GM21390 (cell line): ENCODE measurements around the gene HOXD4.

Source experiments
- ATAC-seq: cut with Tn5 transposase; IDR thresholded peaks from one replicate; pipeline ENCODE4 v1.9.1; 2021; ENCODE audit not compliant: unreplicated experiment

HOXD4 gene

DNA sequence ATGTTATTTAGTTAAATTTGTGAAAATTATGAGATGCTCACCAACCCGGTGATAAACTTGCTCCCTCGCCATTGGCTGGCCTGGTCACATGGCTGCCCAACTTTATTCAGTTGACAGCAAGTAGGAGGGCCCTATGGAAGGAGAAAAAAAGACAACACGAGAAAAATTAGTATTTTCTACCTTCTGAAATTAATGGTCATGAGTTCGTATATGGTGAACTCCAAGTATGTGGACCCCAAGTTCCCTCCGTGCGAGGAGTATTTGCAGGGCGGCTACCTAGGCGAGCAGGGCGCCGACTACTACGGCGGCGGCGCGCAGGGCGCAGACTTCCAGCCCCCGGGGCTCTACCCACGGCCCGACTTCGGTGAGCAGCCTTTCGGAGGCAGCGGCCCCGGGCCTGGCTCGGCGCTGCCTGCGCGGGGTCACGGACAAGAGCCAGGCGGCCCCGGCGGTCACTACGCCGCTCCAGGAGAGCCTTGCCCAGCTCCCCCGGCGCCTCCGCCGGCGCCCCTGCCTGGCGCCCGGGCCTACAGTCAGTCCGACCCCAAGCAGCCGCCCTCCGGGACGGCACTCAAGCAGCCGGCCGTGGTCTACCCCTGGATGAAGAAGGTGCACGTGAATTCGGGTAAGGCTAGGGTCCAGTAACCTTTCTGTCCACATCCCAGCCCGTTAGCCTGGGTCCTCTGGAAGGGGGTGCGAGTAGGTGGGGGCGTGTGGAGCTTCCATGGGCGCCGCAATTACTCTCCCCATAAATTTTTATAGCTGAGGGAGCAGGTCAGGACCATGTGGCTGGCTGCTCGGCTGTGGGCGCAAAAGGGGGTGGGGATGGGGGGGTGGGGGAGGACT, at the start of gene HOXD4:
TSS of gene HOXD4 (plus strand) at position 109 of the 846 bp plus-strand sequence. CDS start at position 193, 84 bp downstream.
- no peak for ATAC-seq

DNA sequence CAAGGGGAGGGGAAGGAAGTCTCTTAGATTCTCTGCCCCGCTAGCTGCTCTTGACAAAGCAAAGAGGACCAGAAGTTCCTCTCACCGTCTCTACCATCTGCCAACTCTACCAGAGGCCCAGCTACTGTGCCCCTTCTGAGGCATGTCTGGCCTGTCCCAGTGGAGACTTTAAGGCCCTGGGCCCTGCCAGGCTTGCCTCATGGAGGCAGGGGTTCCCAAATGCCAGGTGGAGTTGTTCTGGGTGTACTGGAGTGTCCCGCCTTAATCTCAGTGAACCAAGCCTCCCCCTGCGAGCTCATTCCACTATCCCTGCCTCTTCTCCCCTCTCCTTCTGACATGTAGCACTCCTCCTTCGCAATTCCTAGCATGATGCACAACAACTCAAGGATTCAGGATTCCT, 49.5 kb upstream of the HOXD4 start:
- no peak for ATAC-seq

DNA sequence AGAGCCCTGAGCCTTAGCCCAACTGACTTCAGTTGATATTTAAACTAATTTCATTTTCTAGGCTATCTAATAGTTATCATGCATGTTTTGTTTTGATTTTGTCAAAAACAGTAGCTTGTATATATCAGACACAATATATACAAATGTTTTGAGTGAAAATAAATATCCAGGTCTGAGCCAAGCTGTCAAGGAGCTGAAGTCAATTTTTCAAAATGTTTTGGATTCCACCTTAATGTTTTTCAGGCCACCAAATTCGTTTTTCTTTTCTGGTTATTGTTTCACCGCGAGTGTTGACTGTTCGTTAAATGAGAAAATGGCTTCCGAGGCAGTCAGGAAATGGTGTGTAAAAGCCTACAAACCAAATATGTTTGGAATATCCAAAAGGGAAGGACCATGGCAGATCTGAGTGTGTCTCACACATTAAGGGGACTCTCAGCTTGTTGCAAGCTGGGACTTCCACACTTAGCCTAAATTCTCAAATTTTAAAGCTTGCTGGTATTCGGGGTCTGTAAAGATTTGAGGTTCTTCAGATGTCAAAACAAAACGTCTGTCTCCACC, 49.0 kb upstream of the HOXD4 start:
- ATAC-seq, result no peak

DNA sequence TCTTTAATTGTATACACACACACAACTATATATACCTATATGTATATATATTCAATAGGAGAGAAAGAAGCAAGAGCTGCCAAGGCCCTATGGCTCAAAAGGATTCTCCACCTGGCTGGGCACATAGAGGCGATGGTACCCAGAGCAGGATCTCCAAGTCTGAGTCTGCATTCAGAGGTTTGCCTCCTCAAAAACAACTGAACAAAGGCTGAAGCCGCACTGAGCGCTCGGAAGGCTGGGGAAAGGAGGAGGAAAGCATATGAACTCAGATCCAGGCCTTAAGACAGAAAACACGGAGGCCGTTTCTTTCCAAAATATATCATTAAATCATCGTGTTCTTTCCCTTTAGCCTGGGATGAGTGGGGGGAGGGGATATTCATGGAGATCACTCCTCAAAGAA, 48.2 kb upstream of the HOXD4 start:
- no peak for ATAC-seq

DNA sequence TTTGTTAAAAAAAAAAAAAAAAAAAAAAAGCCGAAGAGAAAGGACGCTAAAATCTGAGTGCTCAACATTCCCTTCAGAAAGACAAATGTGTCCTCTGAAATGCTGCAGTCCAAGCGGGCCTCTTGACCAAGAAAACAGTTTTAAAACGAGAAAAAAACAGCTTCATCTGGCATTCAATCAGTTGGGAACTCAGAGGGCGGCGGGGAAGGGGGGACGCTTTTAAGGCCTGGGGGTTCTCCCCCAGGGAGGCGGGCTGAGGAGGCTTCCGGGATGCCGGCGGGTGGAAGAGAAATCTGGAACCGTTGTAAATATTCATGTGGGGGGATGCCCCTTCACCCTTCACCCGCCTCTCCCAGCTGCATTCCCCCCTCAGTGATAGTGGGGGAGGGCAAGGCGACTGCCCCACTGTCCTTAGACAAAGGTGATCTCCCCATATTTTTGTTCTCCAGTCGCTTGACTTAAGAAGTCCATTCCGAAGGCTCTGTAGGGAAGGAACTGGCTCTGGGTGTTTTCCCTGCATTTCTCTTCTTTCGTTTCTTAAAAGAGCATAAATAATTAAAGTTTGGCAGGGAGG, 47.5 kb upstream of the HOXD4 start:
- ATAC-seq, result no peak

DNA sequence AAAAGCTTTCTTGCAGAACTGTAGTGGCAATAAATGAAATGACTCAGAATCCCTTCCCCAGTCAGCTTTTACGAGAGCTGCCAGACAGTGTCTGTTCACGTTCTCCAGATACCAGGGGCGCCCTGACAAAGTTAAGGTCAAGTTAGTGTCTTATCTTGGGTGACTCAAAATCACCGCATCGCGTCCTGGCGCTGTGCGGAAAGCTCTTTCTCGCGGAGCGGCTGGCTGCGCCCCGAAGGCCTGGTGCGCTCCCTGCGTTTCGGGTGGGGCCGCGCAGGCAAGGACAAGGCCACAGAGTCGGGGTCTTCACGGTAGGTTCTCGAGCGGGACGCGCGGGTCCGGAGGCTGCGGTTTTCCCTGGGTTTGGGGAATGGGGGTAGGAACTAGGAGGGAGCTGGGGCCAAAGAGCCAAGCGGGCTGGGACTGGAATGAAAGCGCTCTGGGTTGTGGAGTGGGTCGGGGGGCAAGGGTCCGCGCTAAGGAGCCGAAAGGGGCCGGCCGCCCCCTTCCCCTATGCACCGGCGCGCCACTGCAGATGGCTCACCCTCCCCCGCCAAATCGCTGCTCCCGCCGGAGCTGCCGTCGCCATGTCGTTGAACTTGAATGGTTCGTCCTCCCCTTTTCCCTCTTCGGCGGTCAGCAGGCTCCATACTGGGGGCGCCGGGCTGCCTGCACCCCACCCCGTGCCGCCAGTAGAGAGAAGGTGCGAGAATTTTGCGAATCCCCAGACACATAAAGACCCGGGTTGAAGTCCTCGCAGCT, 46.9 kb upstream of the HOXD4 start:
- no peak for ATAC-seq

DNA sequence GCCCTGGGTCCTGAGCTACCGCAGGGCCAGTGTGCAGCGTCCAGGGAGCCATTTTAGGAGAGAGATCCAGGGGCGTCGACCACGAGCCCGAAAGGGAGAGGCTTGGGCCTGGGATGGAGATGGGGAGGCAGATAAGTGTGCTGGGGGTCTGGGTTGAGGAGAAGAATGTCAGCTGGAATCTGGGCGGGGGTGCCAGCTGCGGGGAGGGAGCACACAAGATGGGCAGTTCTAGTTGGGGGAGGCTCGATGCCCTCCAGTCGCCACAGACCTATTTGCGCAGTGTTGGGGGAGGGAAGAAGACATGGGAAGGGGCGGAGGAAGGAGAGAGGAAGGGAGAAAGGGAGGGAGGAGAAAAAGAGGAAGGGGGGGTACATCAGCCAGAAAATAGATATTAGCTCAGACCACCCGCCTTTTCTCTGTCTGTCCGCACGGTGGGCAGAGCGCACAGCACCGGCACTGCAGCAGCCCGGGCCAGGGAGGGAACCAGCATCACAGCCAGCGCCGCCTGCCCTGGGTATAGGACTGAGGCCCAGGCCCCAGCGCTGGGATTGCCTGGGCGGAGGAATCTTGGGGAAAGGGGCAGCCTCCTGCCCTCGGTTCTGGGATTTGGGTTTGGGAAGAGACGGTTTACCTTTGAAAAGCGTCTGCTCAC, 46.1 kb upstream of the HOXD4 start:
- ATAC-seq, result no peak

DNA sequence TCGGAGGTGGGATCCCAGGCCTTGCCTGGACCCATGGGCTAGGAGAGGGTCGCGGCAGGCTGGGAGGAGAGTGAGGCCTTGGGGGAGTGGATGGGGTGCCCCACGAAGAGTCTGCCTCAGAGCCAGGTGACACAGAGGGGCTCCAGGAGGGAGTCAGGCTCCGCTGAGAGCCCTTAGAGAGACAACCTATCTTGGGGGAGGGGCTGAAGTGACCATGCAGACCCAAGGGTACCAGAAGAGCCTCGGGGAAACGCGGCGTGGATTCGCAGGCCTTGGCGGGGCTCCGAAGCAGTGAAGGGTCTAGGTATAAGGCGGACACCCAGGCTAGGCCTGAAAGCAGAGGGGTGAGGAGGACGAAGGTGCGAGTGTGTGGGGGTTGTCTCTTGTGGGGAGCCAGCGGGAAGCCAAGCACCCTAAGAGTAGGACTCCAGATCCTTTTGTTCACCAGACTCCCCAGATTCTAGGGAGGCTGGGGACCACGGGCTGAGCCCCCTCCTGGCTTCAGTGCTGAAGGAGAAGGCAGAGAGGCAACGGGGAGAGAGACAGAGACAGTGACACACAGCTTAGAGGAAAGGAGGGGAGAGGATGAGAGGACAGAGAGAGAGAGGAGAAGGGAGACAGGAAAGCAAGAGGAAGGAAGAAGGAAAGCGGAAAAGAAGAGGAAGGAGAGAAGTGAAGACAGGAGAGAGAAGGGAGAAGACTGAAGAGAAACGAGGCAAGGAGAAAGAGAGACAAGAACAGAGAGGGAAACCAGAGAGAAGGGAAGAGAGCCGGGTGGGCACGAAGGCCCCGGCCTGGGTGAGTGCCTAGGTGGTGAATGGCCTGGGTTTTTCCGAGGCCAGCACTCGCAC, 45.4 kb upstream of the HOXD4 start:
- no peak for ATAC-seq

DNA sequence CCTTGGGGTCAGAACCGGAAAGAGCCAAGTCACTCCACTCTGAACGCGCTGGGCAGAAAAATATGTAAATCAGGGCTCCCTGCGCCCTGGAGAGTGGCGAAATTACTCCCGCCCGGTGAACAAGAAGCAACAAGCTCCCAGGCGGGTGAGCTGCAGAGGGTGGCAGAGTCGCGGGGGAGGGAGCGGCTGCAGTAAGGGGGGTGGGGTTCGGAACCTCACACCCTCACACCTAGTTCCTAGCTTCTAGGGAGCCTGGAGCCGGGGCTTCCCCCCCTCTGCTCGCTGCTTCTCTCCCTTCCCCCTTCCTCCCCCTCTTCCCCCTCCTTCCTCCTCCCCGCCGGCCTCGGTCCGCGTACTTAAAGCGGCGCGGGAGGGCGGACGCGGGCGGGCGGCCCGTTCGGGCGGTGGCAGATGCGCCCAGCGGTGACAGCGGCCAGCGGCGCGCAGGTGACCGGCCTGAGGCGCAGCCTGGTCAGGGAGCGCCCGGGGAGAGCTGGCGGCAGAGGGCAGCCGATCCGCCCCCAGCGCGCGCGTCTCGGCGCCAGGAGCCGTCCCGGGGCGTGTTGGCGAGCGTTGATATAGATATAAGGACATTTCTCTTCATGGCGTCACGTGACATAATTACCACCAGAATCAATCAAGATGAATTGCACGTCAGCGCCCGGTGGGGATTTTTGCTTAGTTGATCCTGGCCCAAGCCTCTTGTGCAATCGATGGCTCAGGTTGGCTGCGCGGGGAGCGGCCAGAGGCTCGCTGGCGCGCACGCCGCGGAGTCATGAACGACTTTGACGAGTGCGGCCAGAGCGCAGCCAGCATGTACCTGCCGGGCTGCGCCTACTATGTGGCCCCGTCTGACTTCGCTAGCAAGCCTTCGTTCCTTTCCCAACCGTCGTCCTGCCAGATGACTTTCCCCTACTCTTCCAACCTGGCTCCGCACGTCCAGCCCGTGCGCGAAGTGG, 44.5 kb upstream of the HOXD4 start, which contains the start of gene HOXD11:
TSS of gene HOXD11 (plus strand) at position 700 of the 959 bp plus-strand sequence. CDS start at position 776, 76 bp downstream.
- ATAC-seq, result no peak

DNA sequence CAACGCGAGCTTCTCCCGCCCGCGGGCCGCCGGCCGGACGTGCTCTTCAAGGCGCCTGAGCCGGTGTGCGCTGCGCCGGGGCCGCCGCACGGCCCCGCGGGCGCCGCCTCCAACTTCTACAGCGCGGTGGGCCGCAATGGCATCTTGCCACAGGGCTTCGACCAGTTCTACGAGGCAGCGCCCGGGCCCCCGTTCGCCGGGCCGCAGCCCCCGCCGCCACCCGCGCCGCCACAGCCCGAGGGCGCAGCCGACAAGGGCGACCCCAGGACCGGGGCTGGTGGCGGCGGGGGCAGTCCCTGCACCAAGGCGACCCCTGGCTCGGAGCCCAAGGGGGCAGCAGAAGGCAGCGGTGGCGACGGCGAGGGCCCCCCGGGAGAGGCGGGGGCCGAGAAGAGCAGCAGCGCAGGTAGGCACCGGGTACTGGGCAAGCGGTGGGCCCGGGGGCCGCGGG, 43.6 kb upstream of the HOXD4 start:
- ATAC-seq, result no peak

DNA sequence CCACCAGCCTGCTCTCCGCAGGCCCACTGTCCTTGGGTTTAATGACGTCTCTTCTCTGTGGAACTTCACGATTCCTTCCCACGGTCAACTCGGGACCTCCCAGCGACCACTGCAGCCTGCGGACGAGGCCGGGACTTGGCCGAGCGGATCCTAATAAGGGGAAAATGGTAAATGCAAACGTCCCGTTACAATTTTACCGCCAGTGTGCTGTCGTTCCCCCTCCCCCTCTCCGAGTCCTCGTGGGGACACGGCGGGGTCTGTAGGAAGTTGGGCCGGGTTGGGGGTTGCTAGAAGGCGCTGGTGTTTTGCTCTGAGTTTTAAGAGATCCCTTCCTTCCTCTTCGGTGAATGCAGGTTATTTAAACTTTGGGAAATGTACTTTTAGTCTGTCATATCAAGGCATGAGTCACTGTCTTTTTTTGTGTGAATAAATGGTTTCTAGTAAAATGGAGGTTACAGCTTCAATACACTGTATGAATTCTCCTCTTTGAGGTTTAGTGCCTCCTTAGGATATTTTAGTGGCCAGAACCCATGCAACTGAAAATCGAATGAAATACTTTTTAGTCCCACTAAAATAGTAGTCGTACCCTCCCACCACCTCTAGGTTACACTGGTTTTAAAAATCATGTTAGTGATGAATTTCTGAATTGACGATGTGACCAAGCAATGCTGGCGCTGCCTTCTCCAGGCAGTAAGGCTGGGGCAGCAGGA, 42.0 kb upstream of the HOXD4 start:
- no peak for ATAC-seq

DNA sequence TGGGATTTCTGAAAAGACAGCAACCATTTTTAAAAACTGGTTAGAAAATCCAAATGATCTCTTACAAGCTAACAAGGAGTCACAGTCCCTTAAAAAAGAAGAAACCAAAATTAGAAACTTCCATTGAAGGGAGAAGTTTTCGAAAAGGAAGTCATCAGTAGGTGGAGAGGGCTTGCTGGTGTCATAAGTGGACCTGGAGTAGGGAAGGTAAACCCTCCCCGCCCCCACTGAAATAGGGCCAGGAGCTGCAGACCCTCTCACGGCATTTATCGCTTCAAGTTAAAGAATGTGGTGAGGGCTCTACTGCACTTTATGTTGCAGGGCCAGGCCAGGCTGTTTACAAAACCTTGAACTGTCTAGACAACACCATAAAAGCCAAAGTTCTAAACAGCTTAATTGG, 41.4 kb upstream of the HOXD4 start:
- ATAC-seq, result no peak

DNA sequence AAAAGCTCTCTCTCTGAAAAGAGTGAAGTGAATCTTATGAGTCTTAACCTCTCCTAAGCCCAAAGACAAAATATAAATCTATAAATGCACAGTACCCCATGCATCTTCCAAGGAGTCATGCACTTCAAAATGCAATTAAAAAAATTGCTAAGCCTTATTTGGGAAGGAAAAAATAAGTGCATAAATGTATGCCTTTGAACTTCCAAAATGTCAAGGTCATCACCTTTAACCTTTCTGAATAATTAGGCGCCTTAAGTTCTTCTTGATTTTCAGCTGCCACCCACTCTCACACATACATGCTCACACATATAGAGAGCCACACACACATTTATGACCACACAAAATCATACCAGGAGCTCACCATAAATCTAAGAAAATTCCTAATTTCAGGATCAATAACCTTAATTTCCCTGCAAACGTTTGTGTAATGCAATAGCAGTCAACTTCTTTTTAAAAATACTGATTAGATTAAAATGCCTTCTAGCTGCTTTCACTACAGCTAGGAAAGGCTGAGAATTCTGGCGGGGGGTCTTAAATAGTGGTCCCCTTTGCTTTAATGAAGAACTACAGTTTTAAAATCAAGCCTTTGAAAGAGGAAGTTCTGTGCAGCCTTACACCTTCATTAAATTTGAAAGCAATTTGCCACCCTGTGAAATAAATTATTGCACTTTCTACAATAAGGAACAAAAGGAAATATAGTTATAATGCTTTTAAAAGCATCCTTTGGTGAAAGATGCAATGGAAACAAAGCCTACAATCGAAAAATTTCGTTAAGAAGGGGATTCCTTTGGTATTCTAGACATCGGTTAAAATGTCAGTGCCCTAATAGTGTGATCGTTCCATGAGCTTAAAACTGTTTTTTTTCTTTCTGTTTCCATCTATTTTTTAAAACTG, 40.7 kb upstream of the HOXD4 start:
- no peak for ATAC-seq

DNA sequence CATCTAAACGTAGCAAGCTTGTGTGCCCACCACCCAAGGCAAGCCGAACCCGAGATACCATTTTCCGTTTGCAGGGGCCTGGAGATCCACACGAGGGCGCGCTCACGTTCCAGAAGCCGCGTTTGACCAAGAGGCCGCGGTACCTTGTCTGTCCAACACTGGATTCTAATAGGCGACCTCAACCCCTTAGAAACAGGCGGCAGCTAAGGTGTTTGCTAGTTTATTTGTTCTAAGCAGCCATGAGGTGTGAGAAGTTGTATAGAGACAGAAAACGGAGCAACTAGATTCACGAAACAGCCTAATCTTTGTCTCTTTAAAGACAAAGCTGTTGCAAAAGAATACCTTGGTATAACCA, 40.1 kb upstream of the HOXD4 start:
- no peak for ATAC-seq

DNA sequence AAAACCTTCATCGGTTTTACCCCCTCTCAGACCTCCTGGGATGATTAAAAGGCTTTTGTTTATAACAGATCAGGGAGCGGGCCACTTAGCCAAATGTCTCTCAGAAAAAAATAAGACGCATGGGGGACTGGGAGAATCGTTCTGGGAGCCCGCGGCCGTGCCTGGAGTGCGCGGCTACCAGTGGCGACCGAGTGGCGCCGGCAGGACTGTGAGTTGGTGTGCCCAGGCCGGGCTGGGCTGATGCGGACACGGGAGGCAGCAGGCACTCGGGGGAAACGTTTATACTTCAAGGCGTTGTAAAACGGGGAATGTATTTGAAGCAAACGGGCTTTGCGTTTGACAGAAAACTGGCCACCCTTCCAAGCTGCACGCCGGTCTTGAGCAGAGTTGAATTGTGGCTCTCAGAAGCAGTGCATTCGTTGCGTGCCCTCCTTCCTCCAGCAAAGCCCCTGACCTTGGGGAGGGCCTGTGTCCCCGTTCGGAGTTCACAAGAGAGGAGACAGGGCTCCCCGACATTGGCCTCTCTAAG, 39.4 kb upstream of the HOXD4 start:
- no peak for ATAC-seq

DNA sequence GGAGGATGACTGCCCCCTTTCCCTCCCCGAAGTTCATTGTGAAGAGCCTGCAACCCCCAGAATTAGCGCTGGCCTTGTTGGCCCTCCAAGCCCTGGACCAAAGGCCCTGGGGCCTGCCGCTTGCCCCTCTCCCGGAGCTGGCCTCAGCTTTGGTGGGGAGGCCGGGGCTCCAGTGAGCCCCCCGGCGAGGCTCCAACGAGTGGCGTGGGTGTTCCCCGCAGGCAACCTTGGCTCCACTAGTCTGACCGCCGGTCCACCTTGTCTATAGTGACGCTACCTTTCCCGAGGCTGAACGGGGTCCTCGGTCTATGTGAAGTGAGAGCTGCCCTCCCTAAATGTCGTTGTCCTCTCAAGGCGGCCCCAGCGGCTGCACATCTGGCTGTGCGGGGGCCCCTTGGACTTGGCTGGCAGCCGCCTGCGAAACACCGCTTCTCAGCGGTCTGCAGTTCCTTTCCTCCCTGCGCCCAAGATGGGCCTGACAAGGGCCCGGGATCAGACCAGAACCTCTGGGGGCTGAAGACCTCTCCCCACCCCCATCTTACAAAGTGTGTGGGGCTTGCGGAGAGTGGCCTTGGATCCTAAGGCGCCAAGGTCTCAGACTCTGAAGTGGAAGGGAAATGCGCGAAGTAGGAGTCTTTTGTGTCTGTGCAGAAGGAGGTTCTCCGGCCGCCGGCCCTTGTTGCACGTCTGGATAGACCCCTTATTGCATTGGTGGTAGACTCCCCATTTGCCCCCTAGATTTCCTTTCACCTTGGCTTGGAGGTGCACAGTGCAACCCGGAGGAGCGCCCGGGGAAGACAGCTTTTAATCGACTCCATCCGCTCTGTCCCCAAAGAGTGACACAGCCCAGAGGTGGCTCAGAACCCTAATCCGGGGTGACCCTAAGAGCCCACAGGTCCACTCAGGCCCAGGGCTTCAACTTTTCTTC, 38.7 kb upstream of the HOXD4 start:
- ATAC-seq, result no peak
